Endothelial cell of umbilical vein (primary cell): Measurements from ENCODE around the gene GAN. TPM values are rescaled to one million over a fixed set of nuclear protein-coding genes. Genes with fewer than 3 reads are reported as not detected.

Source experiments
- BruUV-seq: library from RNA; stranded (reverse); fragments of 400-500 nt; replicated peaks from 2 replicates; lab custom pipeline; 2021; lab: Mats Ljungman, UMichigan
- CTCF ChIA-PET: fragments of 300-600, 350-600 bp; sonication (Branson Sonifier 250); formaldehyde crosslinking; loops from one replicate; lab custom pipeline; 2021; ENCODE audit warnings: antibody characterized with exemption, inconsistent platforms; lab: Charles Lee
- POLR2A ChIA-PET: fragments of 300-600, 350-600 bp; sonication (Branson Sonifier 250); formaldehyde crosslinking; loops from one replicate; lab custom pipeline; 2021; ENCODE audit warnings: antibody characterized with exemption, inconsistent platforms; lab: Charles Lee
- DNase-seq: peaks from one replicate; pipeline ENCODE4 v3.0.0-alpha.2; 2011; ENCODE audit warnings: low read depth, low spot score
- FAIRE-seq: peaks from 2 replicates; lab custom pipeline; 2011; peaks lifted over from hg19 to GRCh38; lab: Jason Lieb, UNC
- H2AFZ ChIP-seq: 2 replicates; pipeline ENCODE4 v1.6.0; 2012; ENCODE audit warnings: low read depth, low read length, control low read depth, inconsistent platforms
- H3K27ac ChIP-seq: 2 replicates; pipeline ENCODE4 v1.5.1; 2011; ENCODE audit warnings: low read depth, mild to moderate bottlenecking, control low read depth, low read length, moderate library complexity; ENCODE audit not compliant: insufficient read depth
- H3K27me3 ChIP-seq, 2 experiments: 2 replicates each; pipeline versions ENCODE4 v1.6.0 to v1.6.1; 2011; ENCODE audit warnings: low read length in 2 of 2, mixed read lengths in 1 of 2; ENCODE audit not compliant: control insufficient read depth in 2 of 2, insufficient read depth in 2 of 2
- H3K36me3 ChIP-seq, 2 experiments: 2 replicates in 1 of 2; 3 replicates in 1 of 2; pipeline ENCODE4 v1.5.1; 2011; ENCODE audit warnings: low read length in 2 of 2, mild to moderate bottlenecking in 1 of 2, moderate library complexity in 1 of 2; ENCODE audit not compliant: control insufficient read depth in 2 of 2, insufficient read depth in 2 of 2; ENCODE audit errors: extremely low read depth in 1 of 2
- H3K4me1 ChIP-seq: 3 replicates; pipeline ENCODE4 v1.5.1; 2011; ENCODE audit warnings: mild to moderate bottlenecking, low read length; ENCODE audit not compliant: control insufficient read depth, insufficient read depth; ENCODE audit errors: extremely low read depth
- H3K4me2 ChIP-seq: 2 replicates; pipeline ENCODE4 v1.6.1; 2011; ENCODE audit warnings: low read length, control low read depth, mixed read lengths; ENCODE audit not compliant: insufficient read depth
- H3K4me3 ChIP-seq, 3 experiments: fragments of 200-600 bp in 1 of 3; sonication (generic), shearing (Covaris generic) in 1 of 3; replicated peaks in 1 of 3; 2 replicates each; pipeline ENCODE4 v1.5.1; 2011 to 2016; ENCODE audit warnings: control low read depth in 3 of 3, low read length in 3 of 3, mild to moderate bottlenecking in 2 of 3, inconsistent platforms in 1 of 3, low read depth in 1 of 3, moderate library complexity in 1 of 3; ENCODE audit not compliant: insufficient read depth in 1 of 3
- H3K79me2 ChIP-seq: 2 replicates; pipeline ENCODE4 v1.6.0; 2012; ENCODE audit warnings: low read length, inconsistent platforms; ENCODE audit not compliant: control insufficient read depth, insufficient read depth
- H3K9ac ChIP-seq: replicated peaks from 2 replicates; pipeline ENCODE3; 2011; ENCODE audit warnings: low read length, control low read depth; ENCODE audit not compliant: insufficient read depth; ENCODE audit errors: extremely low read depth
- H3K9me1 ChIP-seq: replicated peaks from 3 replicates; pipeline ENCODE4 v1.6.0; 2011; ENCODE audit warnings: mild to moderate bottlenecking, low read length; ENCODE audit not compliant: control insufficient read depth, insufficient read depth; ENCODE audit errors: extremely low read depth
- H3K9me3 ChIP-seq: replicated peaks from 2 replicates; pipeline ENCODE4 v1.5.1; 2012; ENCODE audit warnings: low read length, inconsistent platforms; ENCODE audit not compliant: control insufficient read depth, insufficient read depth
- H4K20me1 ChIP-seq: replicated peaks from 2 replicates; pipeline ENCODE3; 2011; ENCODE audit warnings: mild to moderate bottlenecking, low read length; ENCODE audit not compliant: control insufficient read depth, insufficient read depth; ENCODE audit errors: extremely low read depth
- MYC ChIP-seq: IDR thresholded peaks from one replicate; pipeline ENCODE4 v1.6.1; 2011; ENCODE audit warnings: mild to moderate bottlenecking, low read depth, low read length
- POLR2A ChIP-seq: IDR thresholded peaks from 2 replicates; pipeline ENCODE4 v1.6.1; 2012; ENCODE audit warnings: low read depth, mild to moderate bottlenecking, control low read depth, low read length
- dilution Hi-C: fragments of 300-500 bp; cut with MboI; formaldehyde crosslinking; loops from one replicate; pipeline ENCODE4 v1.15.0; 2019; ENCODE audit warnings: low sequenced_read_pairs; ENCODE audit not compliant: extremely low pct_ligation_motif_present
- intact Hi-C: fragments of 100-400 bp; cut with micrococcal nuclease; formaldehyde crosslinking; loops from one replicate; pipeline ENCODE4 v1.10.0; 2022
- polyA plus RNA-seq, 4 experiments: library from polyadenylated mRNA; depleted of rRNA in 3 of 4; stranded (reverse) in 3 of 4; unstranded in 1 of 4; fragments of >200 nt; gene quantifications; 2 replicates each; pipeline versions ENCODE4 v1.2.1 to v1.2.3, GENCODE V29; 2011 to 2012; ENCODE audit warnings: missing spikeins in 1 of 4
- total RNA-seq: library from RNA; stranded (reverse); gene quantifications from 2 replicates; pipeline ENCODE4 v1.2.3, GENCODE V29; 2021

GAN gene
- total and polyA plus RNA-seq, 2 donors (not counting 3 experiments of a cell fraction or from before 2014, with no cell fraction given) = 1.8 to 11.1 TPM

GRCh38 chr16:81310045-81310644, 4.6 kb upstream of the GAN start:
- Histone ChIP-seq H3K4me2 (no peak overlapping the region), H3K4me3 (no peak overlapping the region), H3K4me1 (peaks cover 12% of the 10 kb centered on the region), H3K9me3 (no peaks in the 10 kb centered on the region), H3K27ac (no peak overlapping the region), H3K9me1 (no peaks in the 10 kb centered on the region), H3K27me3 (no peaks in the 10 kb centered on the region), H3K36me3 (no peaks in the 10 kb centered on the region), H3K79me2 (peaks cover 13% of the 10 kb centered on the region), H2AFZ (no peak overlapping the region), H3K9ac (no peak overlapping the region), H4K20me1 (no peaks in the 10 kb centered on the region)
- TF ChIP-seq MYC = no peak
- POLR2A ChIA-PET = no interaction called here
- FAIRE-seq (no peak), DNase-seq (no peak)
- intact Hi-C loops (no loop called here), dilution Hi-C loops (no loop called here)
- BruUV-seq = no TSS peak
- CTCF ChIA-PET = interaction anchor here (0.9 to 1.1 kb wide), 2 partner anchors 9 to 46 kb away, joined by 3 read pairs; no protein-coding TSS in a partner anchor

- H3K4me2 ChIP-seq = no peak overlapping the region
- no peaks in the 10 kb centered on the region for H3K27me3 ChIP-seq
- H3K9ac ChIP-seq = no peak overlapping the region
- no peak for DNase-seq
- dilution Hi-C loops = no loop called here
- ChIA-PET POLR2A (no interaction called here), CTCF (no interaction called here)
- H3K9me3 ChIP-seq = no peaks in the 10 kb centered on the region
- FAIRE-seq = no peak
- TF ChIP-seq POLR2A = no peak
- BruUV-seq = no TSS peak
- H3K9me1 ChIP-seq = no peaks in the 10 kb centered on the region
- H4K20me1 ChIP-seq = no peaks in the 10 kb centered on the region
- H3K27ac ChIP-seq = no peak overlapping the region
- no peak overlapping the region for H2AFZ ChIP-seq
- H3K4me3 ChIP-seq = no peak overlapping the region
- intact Hi-C loops = no loop called here
- peaks cover 16% of the 10 kb centered on the region for H3K4me1 ChIP-seq
- H3K36me3 ChIP-seq = no peaks in the 10 kb centered on the region
- peaks cover 24% of the 10 kb centered on the region for H3K79me2 ChIP-seq
Measured at GRCh38 chr16:81311762-81312161, 3.0 kb upstream of the GAN start.
